SHP77 (cell line): ENCODE data around the gene ATP5F1A.
"Not testable (repeated sequence)": the region's sequence is repeated elsewhere in the genome, so short reads cannot be mapped to it uniquely, and the experiment has no call there.

ENCODE experiments used
- DNase-seq, 2 experiments: peaks; one replicate each; lab custom pipeline; 2025; lab: John Stamatoyannopoulos, UW

Gene ATP5F1A

DNA sequence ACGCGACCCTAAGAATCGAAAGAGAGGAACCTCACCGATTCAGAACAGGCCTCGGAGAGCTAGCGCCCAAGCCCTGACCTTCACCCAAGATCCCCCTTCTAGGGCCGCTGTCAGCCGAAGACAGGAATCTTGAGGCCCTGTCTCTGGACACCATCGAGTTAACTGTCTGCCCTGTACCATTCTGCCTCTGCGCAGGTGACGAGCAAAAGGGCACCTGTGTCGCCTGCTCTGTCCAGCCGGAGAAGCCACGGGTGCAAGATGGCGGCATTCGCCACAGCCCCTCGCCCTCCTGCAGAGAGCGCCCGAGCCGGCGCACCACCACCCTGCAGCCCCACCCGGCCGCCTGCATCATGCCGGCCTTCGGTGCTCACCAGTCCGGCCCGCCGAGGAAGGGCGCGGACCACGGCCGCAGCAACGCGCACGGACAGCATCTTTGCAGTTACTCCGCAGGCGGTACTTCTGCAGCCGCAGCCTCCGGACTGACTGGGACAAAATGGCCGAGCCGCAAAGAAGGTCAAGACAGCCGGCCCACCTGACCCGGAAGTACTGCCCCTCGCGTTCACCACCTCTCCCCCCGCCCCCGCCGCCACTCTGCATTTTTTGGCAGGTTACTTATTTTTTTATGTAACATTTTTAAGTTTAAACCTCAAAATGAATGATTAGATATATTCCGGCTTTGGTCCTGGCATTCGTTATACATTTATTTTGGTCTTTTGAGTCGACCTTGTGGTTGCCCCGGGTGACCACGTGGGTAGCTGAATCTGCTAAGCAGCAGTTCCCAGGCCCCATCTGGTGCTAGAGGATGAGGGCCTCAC is at the start of gene ATP5F1A:
Gene ATP5F1A (minus strand): TSS at position 496 of the 815 bp plus-strand sequence. CDS start 65 bp downstream, at position 431.
- DNase-seq, result peak; percentile 78 to 85

DNA sequence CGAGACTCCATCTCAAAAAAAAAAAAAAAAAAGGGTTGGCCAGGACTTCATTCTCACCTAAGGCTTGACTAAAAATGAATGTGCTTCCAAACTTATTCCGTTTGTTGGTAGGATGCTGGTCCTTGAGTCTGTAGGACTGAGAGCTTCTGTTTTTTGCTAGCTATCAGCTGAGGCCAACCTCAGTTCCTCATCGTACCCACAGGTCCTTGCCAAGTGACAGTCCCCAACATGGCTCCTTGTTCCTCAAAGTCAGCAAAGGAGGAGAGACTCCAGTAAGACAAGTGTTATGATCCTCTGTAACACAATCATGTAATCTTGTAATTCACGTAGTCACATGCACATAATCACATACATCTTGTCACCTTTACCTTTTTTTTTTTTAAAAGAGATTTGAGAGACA is 43.1 kb upstream of the ATP5F1A start:
- DNase-seq, result no peak

GRCh38 chr18:46140173-46140572 is 42.1 kb upstream of the ATP5F1A start:
- no peak for DNase-seq

DNA sequence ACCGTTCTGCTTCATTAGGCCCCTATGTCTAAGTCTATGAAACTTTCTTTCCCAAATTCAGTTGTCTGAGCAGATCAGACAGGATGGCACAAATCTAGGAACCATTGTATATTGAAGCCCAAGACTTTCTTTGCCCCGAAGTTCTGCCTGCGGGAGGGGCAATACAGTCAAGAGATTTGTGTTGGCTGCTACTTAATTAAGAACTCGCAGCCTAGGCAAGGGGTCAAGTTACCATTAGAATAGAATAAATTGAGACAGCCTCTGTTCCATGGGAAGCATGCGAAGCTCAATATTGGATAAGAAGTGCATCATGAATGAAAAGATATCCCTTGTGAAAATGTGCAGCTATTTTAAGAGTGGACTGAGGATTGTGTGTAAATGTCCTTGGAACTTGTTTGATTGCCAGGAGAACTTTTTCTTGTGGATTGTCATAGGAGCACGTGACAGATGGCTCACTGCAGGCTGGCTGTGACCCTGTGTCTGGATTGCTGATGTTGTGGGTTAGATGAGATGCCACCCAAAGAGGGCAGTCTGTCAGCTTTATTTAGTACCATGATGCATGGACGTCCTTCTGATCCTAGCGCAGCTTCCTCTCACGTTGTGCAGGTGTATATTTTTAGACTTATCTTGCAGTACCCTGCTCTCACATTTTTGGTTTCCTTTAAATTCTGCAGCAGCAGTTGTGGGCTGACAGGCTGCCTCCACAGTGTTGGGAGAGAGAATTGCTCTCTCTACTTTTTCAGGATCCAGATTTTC is 37.0 kb upstream of the ATP5F1A start:
- DNase-seq, result no peak

GRCh38 chr18:46133534-46133933 is 35.4 kb upstream of the ATP5F1A start:
- DNase-seq, result no peak

DNA sequence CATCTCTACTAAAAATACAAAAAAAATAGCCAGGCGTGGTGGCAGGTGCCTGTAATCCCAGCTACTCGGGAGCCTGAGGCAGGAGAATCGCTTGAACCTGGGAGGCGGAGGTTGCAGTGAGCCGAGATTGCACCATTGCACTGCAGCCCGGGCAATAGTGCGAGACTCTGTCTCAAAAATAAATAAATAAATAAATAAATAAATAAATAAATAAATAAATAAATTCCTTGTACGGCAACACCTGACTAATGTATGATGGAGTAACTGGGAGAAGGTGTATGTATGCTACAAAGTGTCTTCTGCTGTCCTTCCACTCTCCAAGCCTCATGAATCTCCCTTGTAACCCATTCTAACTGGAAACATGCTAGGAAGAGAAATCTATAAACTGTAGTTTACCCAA is 32.5 kb upstream of the ATP5F1A start:
- DNase-seq, result not testable (repeated sequence)

DNA sequence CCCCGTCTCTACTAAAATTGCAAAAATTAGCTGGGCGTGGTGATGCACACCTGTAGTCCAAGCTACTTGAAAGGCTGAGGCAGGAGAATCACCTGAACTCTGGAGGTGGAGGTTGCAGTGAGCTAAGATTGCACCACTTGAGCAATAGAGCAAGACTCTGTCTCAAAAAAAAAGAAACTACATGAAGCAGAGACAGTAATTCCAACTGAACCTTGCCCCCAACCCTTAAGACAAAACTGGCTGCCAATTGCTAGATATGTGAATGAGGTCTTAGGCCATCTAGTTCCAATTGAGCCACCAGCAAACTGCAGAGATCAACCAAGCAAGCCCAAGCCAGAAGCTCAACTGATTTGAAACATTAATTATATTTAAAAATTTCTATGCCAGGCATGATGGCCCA is 32.0 kb upstream of the ATP5F1A start:
- no peak for DNase-seq

DNA sequence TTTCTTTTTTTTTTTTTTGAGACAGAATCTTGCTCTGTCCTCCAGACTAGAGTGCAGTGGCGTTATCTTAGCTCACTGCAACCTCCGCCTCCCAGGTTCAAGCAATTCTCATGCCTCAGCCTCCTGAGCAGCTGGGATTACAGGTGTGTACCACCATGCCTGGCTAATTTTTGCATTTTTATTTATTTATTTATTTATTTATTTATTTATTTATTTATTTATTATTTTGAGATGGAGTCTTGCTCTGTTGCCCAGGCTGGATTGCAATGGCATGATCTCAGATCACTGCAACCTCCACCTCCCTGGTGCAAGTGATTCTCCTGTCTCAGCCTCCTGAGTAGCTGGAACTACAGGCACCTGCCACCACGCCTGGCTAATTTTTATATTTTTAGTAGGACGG is 28.5 kb upstream of the ATP5F1A start:
- not testable (repeated sequence) for DNase-seq

GRCh38 chr18:46113751-46114150 is 15.7 kb upstream of the ATP5F1A start:
- DNase-seq, result no peak

- DNase-seq, result no peak
These were observed 12.3 kb upstream of the ATP5F1A start for GRCh38 chr18:46110406-46110805.

GRCh38 chr18:46109386-46109785 is 11.3 kb upstream of the ATP5F1A start:
- no peak for DNase-seq

GRCh38 chr18:46104128-46104911 is 6.2 kb upstream of the ATP5F1A start, which contains the start of gene HAUS1:
Gene HAUS1, plus strand, starts transcription at chr18:46104385. Its CDS starts 27 bp downstream, at chr18:46104412.
- peak; percentile 93 to 95 for DNase-seq

DNA sequence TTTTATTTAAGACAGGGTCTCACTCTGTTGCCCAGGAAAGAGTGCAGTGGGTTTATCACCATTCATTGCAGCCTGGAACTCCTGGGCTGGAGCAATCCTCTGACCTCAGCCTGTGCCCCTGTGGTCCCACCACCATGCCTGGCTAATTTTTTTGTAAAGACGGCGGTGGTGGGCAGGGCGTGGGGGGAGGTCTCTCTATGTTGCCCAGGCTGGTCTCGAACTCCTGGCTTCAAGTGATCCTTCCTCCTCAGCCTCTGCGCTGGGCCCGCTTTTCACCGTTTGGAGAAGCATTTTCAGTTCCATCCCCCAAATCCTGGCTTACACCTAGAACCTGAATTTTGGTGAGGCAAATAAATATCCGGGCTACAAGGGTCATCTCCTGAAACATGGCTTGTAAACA is 1.4 kb upstream of the ATP5F1A start:
- no peak for DNase-seq

GRCh38 chr18:46098616-46098933 is 479 bp upstream of the ATP5F1A start:
- DNase-seq, result no peak

- no peak for DNase-seq
These were observed 680 bp downstream of the ATP5F1A start for GRCh38 chr18:46097431-46097800.

DNA sequence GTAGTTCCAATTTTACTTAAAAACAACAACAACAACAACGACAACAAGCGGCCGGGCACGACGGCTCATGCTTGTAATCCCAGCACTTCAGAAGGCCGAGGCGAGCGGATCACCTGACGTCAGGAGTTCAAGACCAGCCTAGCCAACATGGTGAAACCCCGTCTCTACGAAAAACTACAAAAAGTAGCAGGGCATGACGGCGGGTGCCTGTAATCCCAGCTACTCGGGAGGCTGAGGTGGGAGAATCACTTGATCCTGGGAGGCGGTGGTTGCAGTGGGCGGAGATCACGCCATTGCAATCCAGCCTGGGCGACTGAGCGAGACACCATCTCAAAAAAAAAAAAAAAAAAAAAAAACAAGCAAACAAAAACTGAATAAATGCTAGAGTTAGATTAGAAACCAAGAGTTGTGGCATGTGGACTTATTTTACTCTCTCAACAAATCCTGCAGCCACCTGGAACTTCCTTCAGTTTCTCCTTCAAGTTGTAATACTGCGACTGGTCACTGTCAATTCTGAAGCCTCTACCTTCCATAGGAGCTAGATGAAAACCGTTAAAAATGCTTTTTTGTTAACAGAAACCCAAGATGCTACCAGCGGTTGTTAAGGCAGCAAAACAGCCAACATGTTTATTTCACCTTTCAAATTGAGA is 1.3 kb downstream of the ATP5F1A start:
- no peak for DNase-seq

- no peak for DNase-seq
These were observed 2.6 kb downstream of the ATP5F1A start for GRCh38 chr18:46095532-46095931.

GRCh38 chr18:46088501-46088900 is 9.6 kb downstream of the ATP5F1A start:
- not testable (repeated sequence) for DNase-seq

- DNase-seq, result no peak
These were observed 13.7 kb downstream of the ATP5F1A start for GRCh38 chr18:46084431-46084830.

- DNase-seq, result no peak
These were observed 17.9 kb downstream of the ATP5F1A start for GRCh38 chr18:46080156-46080555.

DNA sequence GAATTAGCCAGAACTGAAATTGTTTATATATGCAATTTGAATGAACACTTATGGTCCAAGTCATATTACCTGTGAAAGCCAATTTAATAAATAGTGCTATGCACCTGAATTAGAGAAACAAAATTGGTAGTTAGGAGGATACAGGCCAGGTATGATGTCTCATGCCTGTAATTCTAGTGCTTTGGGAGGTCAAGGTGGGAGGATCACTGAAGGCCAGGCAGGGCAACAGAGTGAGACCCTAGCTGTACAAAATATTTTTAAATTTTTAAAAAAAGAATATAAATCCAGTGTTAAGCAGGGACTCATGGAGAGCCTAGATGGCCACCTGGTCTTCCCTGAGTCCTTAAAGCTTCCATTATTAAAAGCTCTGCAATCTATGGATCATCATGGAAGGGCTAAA is 18.8 kb downstream of the ATP5F1A start:
- no peak for DNase-seq
